Spleen (tissue), 7 donors: ENCODE measurements around the gene CYP4F3.

Experiments
- CTCF ChIP-seq, 11 experiments: fragments of 200-600 bp in 7 of 11; fragments of 450-650 bp in 4 of 11; sonication (generic) in 4 of 11; IDR thresholded peaks in 8 of 11; conservative IDR thresholded peaks in 3 of 11; 1 replicate in 7 of 11; 2 replicates in 4 of 11; pipeline versions ENCODE4 v1.4.0 to v1.8.0; 2016 to 2021; ENCODE audit warnings: antibody characterized with exemption in 11 of 11, inconsistent platforms in 4 of 11, mild to moderate bottlenecking in 1 of 11
- POLR2A ChIP-seq, 3 donors: fragments of 450-650 bp; IDR thresholded peaks; one replicate each; pipeline ENCODE4 v1.5.1; 2017; ENCODE audit warnings: antibody characterized with exemption in 3 of 3, mild to moderate bottlenecking in 1 of 3
- donor health status: DM: no; HTN: no; CAD: no; lungs with moderate emphysema.
- donor health status: DM: no; HTN: no; CAD: no.
- donor health status: DM: no; HTN: no; CAD: no.

DNA sequence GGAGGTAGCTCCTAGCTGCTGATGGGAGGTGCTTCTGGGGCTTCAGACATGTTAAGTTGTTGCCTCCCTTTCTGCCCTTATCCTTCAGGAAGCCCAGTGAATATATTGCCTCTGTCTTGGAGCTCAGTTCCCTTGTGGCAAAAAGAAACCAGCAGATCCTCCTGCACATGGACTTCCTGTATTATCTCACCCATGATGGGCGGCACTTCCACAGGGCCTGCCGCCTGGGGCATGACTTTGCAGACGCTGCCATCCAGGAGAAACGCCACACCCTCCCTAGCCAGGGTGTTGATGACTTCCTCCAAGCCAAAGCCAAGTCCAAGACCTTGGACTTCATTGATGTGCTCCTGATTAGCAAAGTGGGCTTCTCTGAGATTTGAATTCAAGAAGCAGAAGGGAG is 26.2 kb downstream of the CYP4F3 start:
- TF ChIP-seq CTCF (IDR thresholded peaks at IDR 0.05 in 8 of 11, conservative IDR thresholded peaks at IDR 0.05 in 3 of 11) (no peak), POLR2A (IDR thresholded peaks at IDR 0.05) (no peak)
